MCF 10A (cell line): ENCODE results near the gene UBR7. TPM values are rescaled to one million over a fixed set of nuclear protein-coding genes. Genes with fewer than 3 reads are reported as not detected.
"Not testable (repeated sequence)": the region's sequence is repeated elsewhere in the genome, so short reads cannot be mapped to it uniquely, and the experiment has no call there.

Source experiments
- Bru-seq: library from RNA; stranded (reverse); fragments of 400-500 nt; gene quantifications from one replicate; lab custom pipeline; 2021; lab: Mats Ljungman, UMichigan
- BruChase-seq, 2 experiments: library from RNA; stranded (reverse); fragments of 400-500 nt; gene quantifications; one replicate each; lab custom pipeline; 2021; lab: Mats Ljungman, UMichigan
- BruUV-seq: library from RNA; stranded (reverse); fragments of 400-500 nt; replicated peaks from 2 replicates; lab custom pipeline; 2021; lab: Mats Ljungman, UMichigan
- CTCF ChIA-PET: fragments of 300-600 bp; sonication (Branson Sonifier 250); formaldehyde crosslinking; extraction: SDS; loops from one replicate; lab custom pipeline; 2021; ENCODE audit warnings: antibody characterized with exemption, inconsistent platforms; lab: Yijun Ruan, JAX
- POLR2A ChIA-PET: fragments of 300-600, 350-650 bp; sonication (Branson Sonifier 250); formaldehyde crosslinking; extraction: SDS; loops from one replicate; lab custom pipeline; 2020; ENCODE audit warnings: antibody characterized with exemption, inconsistent platforms; lab: Yijun Ruan, JAX
- DNase-seq: peaks from one replicate; pipeline ENCODE4 v3.0.0-alpha.2; 2018; ENCODE audit not compliant: unreplicated experiment
- H3K27ac Mint-ChIP-seq: one replicate; pipeline ENCODE4 v1.8.0; 2022; ENCODE audit warnings: mild to moderate bottlenecking, low read depth, mixed read lengths; ENCODE audit not compliant: unreplicated experiment
- H3K27me3 Mint-ChIP-seq: one replicate; pipeline ENCODE4 v1.8.0; 2022; ENCODE audit warnings: mixed read lengths; ENCODE audit not compliant: insufficient read depth, unreplicated experiment
- H3K36me3 Mint-ChIP-seq: one replicate; pipeline ENCODE4 v1.8.0; 2022; ENCODE audit warnings: mild to moderate bottlenecking, moderate library complexity, mixed read lengths; ENCODE audit not compliant: insufficient read depth, unreplicated experiment
- H3K4me1 Mint-ChIP-seq: one replicate; pipeline ENCODE4 v1.8.0; 2022; ENCODE audit warnings: mixed read lengths; ENCODE audit not compliant: insufficient read depth, unreplicated experiment
- H3K4me3 Mint-ChIP-seq: one replicate; pipeline ENCODE4 v1.8.0; 2022; ENCODE audit warnings: mild to moderate bottlenecking, moderate library complexity, mixed read lengths; ENCODE audit not compliant: unreplicated experiment
- H3K9me3 Mint-ChIP-seq: one replicate; pipeline ENCODE4 v1.8.0; 2022; ENCODE audit warnings: mixed read lengths; ENCODE audit not compliant: unreplicated experiment
- intact Hi-C: fragments of 100-400 bp; cut with micrococcal nuclease; formaldehyde crosslinking; loops from 2 replicates; pipeline ENCODE4 v1.14.1; 2022
- long read RNA-seq: library from polyadenylated mRNA; stranded (forward); transcript quantifications from one replicate; pipeline ENCODE4 v2.0.0, GENCODE V29; 2022
- total RNA-seq: library from RNA; stranded (reverse); gene quantifications from 2 replicates; pipeline ENCODE4 v1.2.3, GENCODE V29; 2022
- TF ChIP-seq, protein P1 (sequence below): fragments of 200-600 bp; IDR thresholded peaks from one replicate; pipeline ENCODE4 v1.8.0; 2022; ENCODE audit warnings: antibody characterized with exemption, mild to moderate bottlenecking; ENCODE audit not compliant: unreplicated experiment

Gene UBR7
- total RNA-seq, result 12.7 and 13.0 TPM in 2 replicates
- percentile 52 among the genes with signal in this experiment for Bru-seq, nascent RNA
- BruChase-seq, experiment 1, labeled RNA remaining after a 6-hour chase, result percentile 84 among the genes with signal in this experiment
- BruChase-seq, experiment 2, labeled RNA remaining after a 2-hour chase, result percentile 70 among the genes with signal in this experiment
- long read RNA-seq, transcript UBR7-201 (11 exons, 3,694 nt), result major isoform, 47 of 58 reads
- long read RNA-seq, partial matches to known transcripts, result 0 of 58 reads
- long read RNA-seq, other reads (novel, unspliced or antisense), result 10 of 58 reads

DNA sequence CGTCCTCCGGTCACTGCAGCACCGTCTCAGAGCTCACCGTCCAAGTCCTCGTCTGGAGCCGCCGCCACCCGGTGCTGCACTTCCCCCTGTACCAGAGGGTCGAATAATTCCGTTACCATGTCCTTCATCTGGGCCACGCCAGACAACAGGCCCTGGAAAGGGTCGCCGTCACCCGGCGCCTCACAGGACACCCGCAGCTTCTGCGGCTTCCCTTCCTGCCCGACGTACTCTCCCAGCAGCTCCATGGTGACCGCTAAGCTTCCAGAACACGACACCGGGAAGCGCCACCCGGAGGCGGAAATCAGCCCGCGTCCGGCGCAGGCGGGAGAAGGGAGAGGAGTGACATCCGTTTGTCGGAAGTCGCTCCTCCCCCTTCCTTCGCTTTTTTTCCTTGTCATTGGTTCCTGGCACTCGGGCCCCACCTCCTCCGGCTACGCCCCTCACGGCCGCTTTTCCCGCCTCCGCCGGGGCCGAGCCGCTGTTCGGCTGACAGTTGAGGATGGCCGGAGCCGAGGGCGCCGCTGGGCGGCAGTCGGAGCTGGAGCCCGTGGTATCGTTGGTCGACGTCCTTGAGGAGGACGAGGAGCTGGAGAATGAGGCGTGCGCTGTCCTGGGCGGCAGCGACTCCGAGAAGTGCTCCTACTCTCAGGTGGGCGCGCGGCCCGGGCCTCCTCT lies at the start of gene UBR7, which contains the start of gene GON7:
Gene UBR7 (plus strand): TSS at position 464 of the 675 bp plus-strand sequence. CDS start 36 bp downstream, at position 500.
Gene GON7 (minus strand): TSS at position 273 of the 675 bp plus-strand sequence. CDS start 28 bp downstream, at position 245.
- Mint-ChIP-seq H3K27ac (peak within 1 kb of the TSS; percentile 98), H3K9me3 (no peaks in the 10 kb centered on the region), H3K36me3 (peaks cover 26% of the 10 kb centered on the region), H3K4me3 (peak within 1 kb of the TSS; percentile 97), H3K27me3 (no peaks in the 10 kb centered on the region), H3K4me1 (peaks cover 12% of the 10 kb centered on the region)
- peak; percentile 98 for DNase-seq
- CTCF ChIA-PET, result interaction anchor here (0.6 to 4.6 kb wide), 15 partner anchors 10 to 1649 kb away, joined by 3 to 18 read pairs (median 4); no protein-coding TSS in a partner anchor
- intact Hi-C loops, result loop anchor here (1.0 to 10.0 kb wide), 3 partner anchors 22 to 338 kb away; partner anchors contain the start of genes LYSET and MOAP1
- TF ChIP-seq, protein P1, sequence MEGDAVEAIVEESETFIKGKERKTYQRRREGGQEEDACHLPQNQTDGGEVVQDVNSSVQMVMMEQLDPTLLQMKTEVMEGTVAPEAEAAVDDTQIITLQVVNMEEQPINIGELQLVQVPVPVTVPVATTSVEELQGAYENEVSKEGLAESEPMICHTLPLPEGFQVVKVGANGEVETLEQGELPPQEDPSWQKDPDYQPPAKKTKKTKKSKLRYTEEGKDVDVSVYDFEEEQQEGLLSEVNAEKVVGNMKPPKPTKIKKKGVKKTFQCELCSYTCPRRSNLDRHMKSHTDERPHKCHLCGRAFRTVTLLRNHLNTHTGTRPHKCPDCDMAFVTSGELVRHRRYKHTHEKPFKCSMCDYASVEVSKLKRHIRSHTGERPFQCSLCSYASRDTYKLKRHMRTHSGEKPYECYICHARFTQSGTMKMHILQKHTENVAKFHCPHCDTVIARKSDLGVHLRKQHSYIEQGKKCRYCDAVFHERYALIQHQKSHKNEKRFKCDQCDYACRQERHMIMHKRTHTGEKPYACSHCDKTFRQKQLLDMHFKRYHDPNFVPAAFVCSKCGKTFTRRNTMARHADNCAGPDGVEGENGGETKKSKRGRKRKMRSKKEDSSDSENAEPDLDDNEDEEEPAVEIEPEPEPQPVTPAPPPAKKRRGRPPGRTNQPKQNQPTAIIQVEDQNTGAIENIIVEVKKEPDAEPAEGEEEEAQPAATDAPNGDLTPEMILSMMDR, result no peak
- no TSS peak for BruUV-seq
- POLR2A ChIA-PET, result interaction anchor here (0.6 to 4.7 kb wide), 22 partner anchors 11 to 875 kb away, joined by 3 to 77 read pairs (median 5); partner anchors contain the start of genes DDX24, IFI27L1, LYSET and MOAP1

- CTCF ChIA-PET, result interaction anchor here (0.6 kb wide), 2 partner anchors 42 to 323 kb away, joined by 3 read pairs; no protein-coding TSS in a partner anchor
- DNase-seq, H3K27ac Mint-ChIP-seq, POLR2A ChIA-PET, H3K4me1 Mint-ChIP-seq, H3K36me3 Mint-ChIP-seq, H3K9me3 Mint-ChIP-seq, BruUV-seq, intact Hi-C loops, H3K4me3 Mint-ChIP-seq, H3K27me3 Mint-ChIP-seq: not testable (repeated sequence)
These were observed 48.7 kb upstream of the UBR7 start for GRCh38 chr14:93158349-93158748.

DNA sequence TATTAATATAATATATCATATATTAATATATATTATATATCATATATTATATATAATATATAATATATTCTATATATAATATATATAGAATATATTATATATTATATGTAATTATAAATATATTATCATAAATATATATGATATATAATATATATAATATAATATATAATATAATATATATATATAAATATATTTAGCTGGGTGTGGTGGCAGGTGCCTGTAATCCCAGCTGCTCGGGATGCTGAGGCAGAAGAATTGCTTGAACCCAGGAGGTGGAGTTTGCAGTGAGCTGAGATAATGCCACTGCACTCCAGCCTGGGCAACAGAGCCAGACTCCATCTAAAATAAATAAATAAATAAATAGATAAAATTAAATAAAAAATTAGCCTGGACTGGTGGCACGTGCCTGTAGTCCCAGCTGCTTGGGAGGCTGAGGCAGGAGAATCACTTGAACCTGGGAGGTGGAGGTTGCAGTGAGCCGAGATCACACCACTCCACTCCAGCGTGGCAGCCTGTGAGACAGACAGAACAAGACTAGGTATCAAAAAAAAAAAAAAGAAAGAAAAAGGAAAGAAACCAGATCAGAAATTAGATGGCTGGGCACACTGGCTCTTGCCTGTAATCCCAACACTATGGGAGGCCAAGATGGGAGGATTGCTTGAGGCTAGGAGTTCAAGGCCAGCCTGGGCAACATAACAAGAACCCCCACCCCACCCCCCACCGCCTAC lies 47.3 kb upstream of the UBR7 start:
- H3K4me3 Mint-ChIP-seq, H3K27me3 Mint-ChIP-seq, BruUV-seq, H3K36me3 Mint-ChIP-seq, H3K4me1 Mint-ChIP-seq, H3K27ac Mint-ChIP-seq, DNase-seq, H3K9me3 Mint-ChIP-seq: not testable (repeated sequence)
- CTCF ChIA-PET, result interaction anchor here (0.6 to 2.1 kb wide), 9 partner anchors 10 to 1695 kb away, joined by 3 to 20 read pairs (median 3); no protein-coding TSS in a partner anchor
- intact Hi-C loops, result loop anchor here (1.0 to 5.0 kb wide), 2 partner anchors 46 to 277 kb away; no protein-coding TSS in a partner anchor
- POLR2A ChIA-PET, result interaction anchor here (1.0 kb wide), 1 partner anchor 46 kb away, joined by 5 read pairs; no protein-coding TSS in a partner anchor

DNA sequence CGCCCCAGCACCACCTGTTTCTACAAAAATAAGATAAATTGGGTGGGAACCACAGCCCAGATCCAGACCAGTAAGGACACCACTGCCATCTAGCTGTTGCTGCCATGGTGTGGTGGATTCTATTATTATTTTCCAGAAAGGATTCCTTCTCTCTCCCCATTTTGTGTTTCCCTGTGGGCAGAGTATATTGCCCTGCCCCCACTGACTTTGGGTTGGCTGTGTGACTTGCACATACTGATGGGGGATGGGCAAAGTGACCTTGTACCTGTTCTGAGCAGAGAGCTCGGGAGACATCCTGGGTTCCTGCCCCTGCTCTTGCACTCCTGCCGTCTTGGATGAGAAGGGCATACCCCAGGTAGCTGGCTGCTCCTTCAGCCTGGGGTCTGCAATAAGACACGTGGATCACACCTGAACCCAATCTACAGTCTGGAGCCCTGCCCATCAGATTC lies 46.7 kb upstream of the UBR7 start:
- no peaks in the 10 kb centered on the region for H3K27me3 Mint-ChIP-seq
- POLR2A ChIA-PET, result interaction anchor here (1.0 kb wide), 1 partner anchor 47 kb away, joined by 5 read pairs; no protein-coding TSS in a partner anchor
- BruUV-seq, result no TSS peak
- H3K4me3 Mint-ChIP-seq, result no peak overlapping the region
- intact Hi-C loops, result loop anchor here (1.0 to 5.0 kb wide), 2 partner anchors 47 to 278 kb away; no protein-coding TSS in a partner anchor
- CTCF ChIA-PET, result interaction anchor here (0.5 to 2.1 kb wide), 18 partner anchors 9 to 904 kb away, joined by 3 to 20 read pairs (median 4); partner anchors contain the start of genes LYSET and MOAP1
- no peaks in the 10 kb centered on the region for H3K9me3 Mint-ChIP-seq
- H3K4me1 Mint-ChIP-seq, result no peaks in the 10 kb centered on the region
- no peak overlapping the region for H3K27ac Mint-ChIP-seq
- H3K36me3 Mint-ChIP-seq, result no peaks in the 10 kb centered on the region
- peak; percentile 54 for DNase-seq
- TF ChIP-seq, protein P1, result peak; percentile 63
